IMR-90 (cell line): ENCODE results near the gene SLC44A2. TPM values are rescaled to one million over a fixed set of nuclear protein-coding genes. Genes with fewer than 3 reads are reported as not detected.

Source experiments
- ATAC-seq: fragments of 200-7000 bp; cut with Tn5 transposase; 2 replicates; pipeline ENCODE4 v1.9.1; 2020; ENCODE audit warnings: low read depth, mild to moderate bottlenecking, moderate library complexity
- BruUV-seq: library from RNA; stranded (reverse); fragments of 400-500 nt; replicated peaks from 2 replicates; lab custom pipeline; 2021; lab: Mats Ljungman, UMichigan
- CTCF ChIA-PET: fragments of 300-600 bp; formaldehyde crosslinking; extraction: SDS; loops from one replicate; lab custom pipeline; 2021; ENCODE audit warnings: antibody characterized with exemption; lab: Yijun Ruan, JAX
- POLR2A ChIA-PET: fragments of 300-600 bp; sonication (Branson Sonifier 250); formaldehyde crosslinking; loops from one replicate; lab custom pipeline; 2022; ENCODE audit warnings: antibody characterized with exemption; ENCODE audit not compliant: unreplicated experiment; lab: Charles Lee
- DNase-seq: peaks from one replicate; pipeline ENCODE4 v3.0.0; 2013
- H2AFZ ChIP-seq: replicated peaks from 2 replicates; pipeline ENCODE3; 2013; ENCODE audit warnings: low read length, mild to moderate bottlenecking; ENCODE audit not compliant: poor library complexity
- H2AK5ac ChIP-seq: 2 replicates; pipeline ENCODE4 v1.6.1; 2013; ENCODE audit warnings: low read depth, low read length, inconsistent platforms
- H2AK9ac ChIP-seq: replicated peaks from 2 replicates; pipeline ENCODE3; 2013; ENCODE audit warnings: mild to moderate bottlenecking, low read depth, low read length, moderate library complexity; ENCODE audit not compliant: poor library complexity
- H2BK120ac ChIP-seq: 2 replicates; pipeline ENCODE4 v1.6.1; 2013; ENCODE audit warnings: low read depth, low read length, inconsistent platforms
- H2BK15ac ChIP-seq: 3 replicates; pipeline ENCODE4 v1.6.1; 2013; ENCODE audit warnings: low read depth, low read length, inconsistent platforms
- H2BK20ac ChIP-seq: 2 replicates; pipeline ENCODE4 v1.6.1; 2013; ENCODE audit warnings: low read depth, mild to moderate bottlenecking, inconsistent platforms, low read length, moderate library complexity
- H2BK5ac ChIP-seq: 2 replicates; pipeline ENCODE4 v1.6.1; 2013; ENCODE audit warnings: mild to moderate bottlenecking, low read depth, low read length, inconsistent platforms; ENCODE audit not compliant: poor library complexity, severe bottlenecking
- H3K14ac ChIP-seq: replicated peaks from 2 replicates; pipeline ENCODE4 v1.6.1; 2013; ENCODE audit warnings: low read depth, low read length, inconsistent platforms
- H3K18ac ChIP-seq: 2 replicates; pipeline ENCODE4 v1.6.1; 2013; ENCODE audit warnings: low read depth, low read length, control low read depth
- H3K23ac ChIP-seq: 2 replicates; pipeline ENCODE4 v1.6.1; 2013; ENCODE audit warnings: low read depth, low read length, inconsistent platforms
- H3K27ac ChIP-seq: 2 replicates; pipeline ENCODE4 v1.5.1; 2013; ENCODE audit warnings: mild to moderate bottlenecking, control low read depth, low read length; ENCODE audit not compliant: insufficient read depth
- H3K27me3 ChIP-seq: 2 replicates; pipeline ENCODE4 v1.6.1; 2013; ENCODE audit warnings: low read length; ENCODE audit not compliant: control insufficient read depth, insufficient read depth
- H3K36me3 ChIP-seq: 2 replicates; pipeline ENCODE4 v1.6.1; 2013; ENCODE audit warnings: low read length, mixed read lengths; ENCODE audit not compliant: control insufficient read depth, insufficient read depth
- H3K4ac ChIP-seq: 2 replicates; pipeline ENCODE4 v1.6.1; 2013; ENCODE audit warnings: low read depth, low read length, inconsistent platforms
- H3K4me1 ChIP-seq: 2 replicates; pipeline ENCODE4 v1.6.1; 2013; ENCODE audit warnings: low read length, mixed read lengths; ENCODE audit not compliant: control insufficient read depth, insufficient read depth
- H3K4me2 ChIP-seq: 2 replicates; pipeline ENCODE4 v1.6.1; 2013; ENCODE audit warnings: low read depth, mild to moderate bottlenecking, control low read depth, low read length, moderate library complexity
- H3K4me3 ChIP-seq: 2 replicates; pipeline ENCODE4 v1.5.1; 2013; ENCODE audit warnings: low read depth, mild to moderate bottlenecking, control low read depth, low read length, moderate library complexity; ENCODE audit not compliant: insufficient read depth
- H3K56ac ChIP-seq: 2 replicates; pipeline ENCODE4 v1.6.1; 2013; ENCODE audit warnings: low read length, inconsistent platforms; ENCODE audit not compliant: insufficient read depth; ENCODE audit errors: extremely low read depth
- H3K79me1 ChIP-seq, 2 experiments: 2 replicates each; pipeline ENCODE4 v1.6.1; 2013; ENCODE audit warnings: low read length in 2 of 2, inconsistent platforms in 1 of 2, low read depth in 1 of 2
- H3K9ac ChIP-seq: 2 replicates; pipeline ENCODE4 v1.6.1; 2013; ENCODE audit warnings: low read depth, low read length, control low read depth
- H3K9me1 ChIP-seq: 2 replicates; pipeline ENCODE4 v1.6.1; 2013; ENCODE audit warnings: low read length, inconsistent platforms; ENCODE audit not compliant: insufficient read depth
- H3K9me3 ChIP-seq: 2 replicates; pipeline ENCODE4 v1.6.1; 2013; ENCODE audit warnings: low read length; ENCODE audit not compliant: control insufficient read depth, insufficient read depth
- H4K20me1 ChIP-seq: 2 replicates; pipeline ENCODE4 v1.6.1; 2013; ENCODE audit warnings: low read length, inconsistent platforms; ENCODE audit not compliant: insufficient read depth
- H4K5ac ChIP-seq: 2 replicates; pipeline ENCODE4 v1.6.1; 2013; ENCODE audit warnings: mild to moderate bottlenecking, low read depth, low read length, control low read depth
- H4K8ac ChIP-seq, 2 experiments: 2 replicates each; pipeline ENCODE4 v1.6.1; 2013; ENCODE audit warnings: low read depth in 2 of 2, low read length in 2 of 2, control low read depth in 1 of 2, inconsistent platforms in 1 of 2
- H4K91ac ChIP-seq: 2 replicates; pipeline ENCODE4 v1.6.1; 2013; ENCODE audit warnings: low read depth, low read length, inconsistent platforms; ENCODE audit not compliant: insufficient read depth
- CHD1 ChIP-seq: IDR thresholded peaks from 2 replicates; pipeline ENCODE4 v1.6.1; 2012; ENCODE audit warnings: low read depth, low read length, improper control_type of control experiment
- FOS ChIP-seq: fragments of 150-350 bp; IDR thresholded peaks from 2 replicates; pipeline ENCODE4 v1.6.1; 2016; ENCODE audit warnings: low read depth, low read length
- RFX5 ChIP-seq: IDR thresholded peaks from 2 replicates; pipeline ENCODE4 v1.8.0; 2012; ENCODE audit warnings: low read depth, mild to moderate bottlenecking, low read length, moderate library complexity
- WGBS, 2 experiments: methylation state at CpG; one replicate each; pipeline versions ENCODE4 v1.1.5 to v1.1.7; 2013; ENCODE audit warnings: missing lambda C conversion rate in 2 of 2; ENCODE audit not compliant: insufficient read length in 1 of 2; ENCODE audit errors: extremely low coverage in 2 of 2; 5-methylcytosine and 5-hydroxymethylcytosine counted together
- dilution Hi-C: fragments of 300-500 bp; cut with HindIII; formaldehyde crosslinking; loops from one replicate; pipeline ENCODE4 v1.14.3; 2018; ENCODE audit warnings: low sequenced_read_pairs; ENCODE audit not compliant: unreplicated experiment
- in situ Hi-C: fragments of 300-500 bp; cut with MboI; formaldehyde crosslinking; loops from 3 replicates; pipeline ENCODE4 v1.14.3; 2019; ENCODE audit warnings: low sequenced_read_pairs, inconsistent platforms, mixed read lengths
- intact Hi-C: fragments of 100-400 bp; cut with micrococcal nuclease; formaldehyde crosslinking; loops from 2 replicates; pipeline ENCODE4 v1.10.0; 2022
- polyA plus RNA-seq, 3 experiments: library from polyadenylated mRNA; depleted of rRNA; stranded (reverse); fragments of >200 nt; gene quantifications; 2 replicates each; pipeline ENCODE4 v1.2.3, GENCODE V29; 2012; ENCODE audit warnings: low replicate concordance in 1 of 3
- total RNA-seq: library from RNA; depleted of rRNA; stranded (reverse); fragments of >200 nt; gene quantifications from 2 replicates; pipeline ENCODE4 v1.2.3, GENCODE V29; 2012
- TF ChIP-seq, protein P1 (sequence below): conservative IDR thresholded peaks from 2 replicates; pipeline ENCODE4 v1.5.1; 2012; ENCODE audit warnings: mild to moderate bottlenecking, low read depth, low read length, improper control_type of control experiment

The SLC44A2 gene
- total and polyA plus RNA-seq, 2 of the 4 experiments (the other 2 are of a cell fraction): 28.5 to 62.9 TPM

DNA sequence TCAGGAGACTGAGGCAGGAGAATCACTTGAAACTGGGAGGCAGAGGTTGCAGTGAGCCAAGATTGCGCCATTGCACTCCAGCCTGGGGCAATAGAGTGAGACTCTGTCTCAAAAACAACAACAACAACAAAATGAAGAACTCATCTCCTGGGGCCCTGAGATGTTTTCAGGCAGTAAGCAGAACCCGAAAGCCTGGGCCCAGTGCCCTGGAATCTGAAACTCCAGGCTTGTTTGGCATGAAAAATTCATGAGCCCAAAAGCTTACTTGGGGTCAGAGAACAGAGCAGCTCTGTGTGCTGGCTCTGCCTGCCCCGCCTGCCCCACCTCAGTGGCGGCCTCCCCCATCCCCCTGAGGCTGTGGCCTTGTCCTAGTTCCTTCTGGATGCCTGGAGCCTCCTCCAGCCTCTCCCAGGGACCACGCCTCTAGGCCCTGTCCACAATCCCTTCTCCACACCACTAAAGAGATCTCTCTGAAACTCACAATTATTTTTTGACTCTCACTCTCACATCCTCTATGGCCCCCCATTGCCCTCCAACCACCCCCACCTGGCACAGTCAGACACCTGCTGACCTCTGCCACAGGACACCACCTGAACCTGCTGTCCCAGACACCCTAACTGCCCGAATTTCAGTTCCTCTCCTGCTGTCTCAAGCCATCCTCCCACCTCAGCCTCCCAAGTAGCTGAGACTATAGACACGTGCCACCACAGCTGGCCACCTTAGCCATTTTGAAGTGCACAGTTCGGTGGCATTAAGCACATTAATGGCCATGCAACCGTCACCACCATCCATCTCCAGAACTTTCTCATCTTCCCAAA is 31.3 kb upstream of the SLC44A2 start:
- no peak overlapping the region for H3K4ac ChIP-seq
- POLR2A ChIA-PET: no interaction called here
- no peaks in the 10 kb centered on the region; the same call in 1 of the 2 replicates for H3K9me1 ChIP-seq
- H2BK5ac ChIP-seq: no peak overlapping the region
- H2BK15ac ChIP-seq: no peak overlapping the region
- no peak overlapping the region for H3K14ac ChIP-seq
- CTCF ChIA-PET: no interaction called here
- no peak for TF ChIP-seq FOS
- TF ChIP-seq, protein P1, sequence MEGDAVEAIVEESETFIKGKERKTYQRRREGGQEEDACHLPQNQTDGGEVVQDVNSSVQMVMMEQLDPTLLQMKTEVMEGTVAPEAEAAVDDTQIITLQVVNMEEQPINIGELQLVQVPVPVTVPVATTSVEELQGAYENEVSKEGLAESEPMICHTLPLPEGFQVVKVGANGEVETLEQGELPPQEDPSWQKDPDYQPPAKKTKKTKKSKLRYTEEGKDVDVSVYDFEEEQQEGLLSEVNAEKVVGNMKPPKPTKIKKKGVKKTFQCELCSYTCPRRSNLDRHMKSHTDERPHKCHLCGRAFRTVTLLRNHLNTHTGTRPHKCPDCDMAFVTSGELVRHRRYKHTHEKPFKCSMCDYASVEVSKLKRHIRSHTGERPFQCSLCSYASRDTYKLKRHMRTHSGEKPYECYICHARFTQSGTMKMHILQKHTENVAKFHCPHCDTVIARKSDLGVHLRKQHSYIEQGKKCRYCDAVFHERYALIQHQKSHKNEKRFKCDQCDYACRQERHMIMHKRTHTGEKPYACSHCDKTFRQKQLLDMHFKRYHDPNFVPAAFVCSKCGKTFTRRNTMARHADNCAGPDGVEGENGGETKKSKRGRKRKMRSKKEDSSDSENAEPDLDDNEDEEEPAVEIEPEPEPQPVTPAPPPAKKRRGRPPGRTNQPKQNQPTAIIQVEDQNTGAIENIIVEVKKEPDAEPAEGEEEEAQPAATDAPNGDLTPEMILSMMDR: no peak
- TF ChIP-seq CHD1: no peak
- TF ChIP-seq RFX5: no peak
- H4K20me1 ChIP-seq: no peaks in the 10 kb centered on the region
- H3K18ac ChIP-seq: no peak overlapping the region; the same call in 1 of the 2 replicates
- H3K27ac ChIP-seq: no peak overlapping the region; the same call in 1 of the 2 replicates
- H3K4me3 ChIP-seq: no peak overlapping the region
- H3K79me1 ChIP-seq: no peaks in the 10 kb centered on the region
- H3K27me3 ChIP-seq: peaks cover 22% of the 10 kb centered on the region
- intact Hi-C loops: no loop called here
- no peak for DNase-seq
- H4K91ac ChIP-seq: no peak overlapping the region
- no peaks in the 10 kb centered on the region for H3K9me3 ChIP-seq
- no peak overlapping the region for H2AK5ac ChIP-seq
- no peak overlapping the region for H3K4me2 ChIP-seq
- no TSS peak for BruUV-seq
- no peaks in the 10 kb centered on the region; the same call in 1 of the 2 replicates for H3K4me1 ChIP-seq
- in situ Hi-C loops: no loop called here
- no peak overlapping the region for H4K8ac ChIP-seq
- no peak overlapping the region for H2BK120ac ChIP-seq
- no peak overlapping the region for H4K5ac ChIP-seq
- H2AK9ac ChIP-seq: no peak overlapping the region
- H3K36me3 ChIP-seq: no peaks in the 10 kb centered on the region
- H3K23ac ChIP-seq: no peak overlapping the region
- dilution Hi-C loops: no loop called here
- no peak overlapping the region for H2BK20ac ChIP-seq
- H2AFZ ChIP-seq: no peak overlapping the region
- 59% methylated on average over 5 of the region's 9 CpGs; no CpG with 5 or more reads in 1 of the 2 experiments for WGBS, 2 experiments
- no peak overlapping the region for H3K56ac ChIP-seq
- H3K9ac ChIP-seq: no peak overlapping the region
- ATAC-seq: peak; percentile 59
